Endothelial cell of umbilical vein (primary cell): ENCODE data around the gene TRIM14. TPM values are rescaled to one million over a fixed set of nuclear protein-coding genes. Genes with fewer than 3 reads are reported as not detected.
"Not testable (repeated sequence)": the region's sequence is repeated elsewhere in the genome, so short reads cannot be mapped to it uniquely, and the experiment has no call there.

Source experiments
- BruUV-seq: library from RNA; stranded (reverse); fragments of 400-500 nt; replicated peaks from 2 replicates; lab custom pipeline; 2021; lab: Mats Ljungman, UMichigan
- CTCF ChIA-PET: fragments of 300-600, 350-600 bp; sonication (Branson Sonifier 250); formaldehyde crosslinking; loops from one replicate; lab custom pipeline; 2021; ENCODE audit warnings: antibody characterized with exemption, inconsistent platforms; lab: Charles Lee
- POLR2A ChIA-PET: fragments of 300-600, 350-600 bp; sonication (Branson Sonifier 250); formaldehyde crosslinking; loops from one replicate; lab custom pipeline; 2021; ENCODE audit warnings: antibody characterized with exemption, inconsistent platforms; lab: Charles Lee
- DNase-seq: peaks from one replicate; pipeline ENCODE4 v3.0.0-alpha.2; 2011; ENCODE audit warnings: low read depth, low spot score
- FAIRE-seq: peaks from 2 replicates; lab custom pipeline; 2011; peaks lifted over from hg19 to GRCh38; lab: Jason Lieb, UNC
- H2AFZ ChIP-seq: 2 replicates; pipeline ENCODE4 v1.6.0; 2012; ENCODE audit warnings: low read depth, low read length, control low read depth, inconsistent platforms
- H3K27ac ChIP-seq: 2 replicates; pipeline ENCODE4 v1.5.1; 2011; ENCODE audit warnings: low read depth, mild to moderate bottlenecking, control low read depth, low read length, moderate library complexity; ENCODE audit not compliant: insufficient read depth
- H3K27me3 ChIP-seq, 2 experiments: 2 replicates each; pipeline versions ENCODE4 v1.6.0 to v1.6.1; 2011; ENCODE audit warnings: low read length in 2 of 2, mixed read lengths in 1 of 2; ENCODE audit not compliant: control insufficient read depth in 2 of 2, insufficient read depth in 2 of 2
- H3K36me3 ChIP-seq, 2 experiments: 2 replicates in 1 of 2; 3 replicates in 1 of 2; pipeline ENCODE4 v1.5.1; 2011; ENCODE audit warnings: low read length in 2 of 2, mild to moderate bottlenecking in 1 of 2, moderate library complexity in 1 of 2; ENCODE audit not compliant: control insufficient read depth in 2 of 2, insufficient read depth in 2 of 2; ENCODE audit errors: extremely low read depth in 1 of 2
- H3K4me1 ChIP-seq: 3 replicates; pipeline ENCODE4 v1.5.1; 2011; ENCODE audit warnings: mild to moderate bottlenecking, low read length; ENCODE audit not compliant: control insufficient read depth, insufficient read depth; ENCODE audit errors: extremely low read depth
- H3K4me2 ChIP-seq: 2 replicates; pipeline ENCODE4 v1.6.1; 2011; ENCODE audit warnings: low read length, control low read depth, mixed read lengths; ENCODE audit not compliant: insufficient read depth
- H3K4me3 ChIP-seq, 3 experiments: fragments of 200-600 bp in 1 of 3; sonication (generic), shearing (Covaris generic) in 1 of 3; replicated peaks in 1 of 3; 2 replicates each; pipeline ENCODE4 v1.5.1; 2011 to 2016; ENCODE audit warnings: control low read depth in 3 of 3, low read length in 3 of 3, mild to moderate bottlenecking in 2 of 3, inconsistent platforms in 1 of 3, low read depth in 1 of 3, moderate library complexity in 1 of 3; ENCODE audit not compliant: insufficient read depth in 1 of 3
- H3K79me2 ChIP-seq: 2 replicates; pipeline ENCODE4 v1.6.0; 2012; ENCODE audit warnings: low read length, inconsistent platforms; ENCODE audit not compliant: control insufficient read depth, insufficient read depth
- H3K9ac ChIP-seq: replicated peaks from 2 replicates; pipeline ENCODE3; 2011; ENCODE audit warnings: low read length, control low read depth; ENCODE audit not compliant: insufficient read depth; ENCODE audit errors: extremely low read depth
- H3K9me1 ChIP-seq: replicated peaks from 3 replicates; pipeline ENCODE4 v1.6.0; 2011; ENCODE audit warnings: mild to moderate bottlenecking, low read length; ENCODE audit not compliant: control insufficient read depth, insufficient read depth; ENCODE audit errors: extremely low read depth
- H3K9me3 ChIP-seq: replicated peaks from 2 replicates; pipeline ENCODE4 v1.5.1; 2012; ENCODE audit warnings: low read length, inconsistent platforms; ENCODE audit not compliant: control insufficient read depth, insufficient read depth
- H4K20me1 ChIP-seq: replicated peaks from 2 replicates; pipeline ENCODE3; 2011; ENCODE audit warnings: mild to moderate bottlenecking, low read length; ENCODE audit not compliant: control insufficient read depth, insufficient read depth; ENCODE audit errors: extremely low read depth
- EZH2 ChIP-seq: IDR thresholded peaks from 2 replicates; pipeline ENCODE4 v1.6.1; 2012; ENCODE audit warnings: borderline replicate concordance, low read depth, mild to moderate bottlenecking, moderate library complexity, low read length, inconsistent platforms; ENCODE audit not compliant: severe bottlenecking
- FOS ChIP-seq: IDR thresholded peaks from 2 replicates; pipeline ENCODE4 v1.6.1; 2011; ENCODE audit warnings: mild to moderate bottlenecking, low read length, moderate library complexity, borderline replicate concordance; ENCODE audit not compliant: insufficient read depth
- GATA2 ChIP-seq: IDR thresholded peaks from 2 replicates; pipeline ENCODE4 v1.7.0; 2011; ENCODE audit warnings: low read depth, mild to moderate bottlenecking, moderate library complexity, mixed read lengths, low read length; ENCODE audit not compliant: insufficient read length, insufficient read depth
- JUN ChIP-seq: IDR thresholded peaks from 2 replicates; pipeline ENCODE4 v1.6.1; 2011; ENCODE audit warnings: borderline replicate concordance, low read depth; ENCODE audit not compliant: insufficient read length, insufficient read depth
- MAX ChIP-seq: IDR thresholded peaks from 2 replicates; pipeline ENCODE4 v1.6.1; 2011; ENCODE audit not compliant: insufficient read depth, insufficient read length
- MYC ChIP-seq: IDR thresholded peaks from one replicate; pipeline ENCODE4 v1.6.1; 2011; ENCODE audit warnings: mild to moderate bottlenecking, low read depth, low read length
- POLR2A ChIP-seq: IDR thresholded peaks from 2 replicates; pipeline ENCODE4 v1.6.1; 2012; ENCODE audit warnings: low read depth, mild to moderate bottlenecking, control low read depth, low read length
- POLR2AphosphoS5 ChIP-seq: IDR thresholded peaks from 2 replicates; pipeline ENCODE4 v1.6.1; 2012; ENCODE audit warnings: low read depth, mild to moderate bottlenecking, control low read depth, low read length, moderate library complexity; ENCODE audit not compliant: insufficient read depth
- dilution Hi-C: fragments of 300-500 bp; cut with MboI; formaldehyde crosslinking; loops from one replicate; pipeline ENCODE4 v1.15.0; 2019; ENCODE audit warnings: low sequenced_read_pairs; ENCODE audit not compliant: extremely low pct_ligation_motif_present
- intact Hi-C: fragments of 100-400 bp; cut with micrococcal nuclease; formaldehyde crosslinking; loops from one replicate; pipeline ENCODE4 v1.10.0; 2022
- polyA plus RNA-seq, 4 experiments: library from polyadenylated mRNA; depleted of rRNA in 3 of 4; stranded (reverse) in 3 of 4; unstranded in 1 of 4; fragments of >200 nt; gene quantifications; 2 replicates each; pipeline versions ENCODE4 v1.2.1 to v1.2.3, GENCODE V29; 2011 to 2012; ENCODE audit warnings: missing spikeins in 1 of 4
- total RNA-seq: library from RNA; stranded (reverse); gene quantifications from 2 replicates; pipeline ENCODE4 v1.2.3, GENCODE V29; 2021
- TF ChIP-seq, protein P1 (sequence below), 2 donors: IDR thresholded peaks; 1 replicate in 1 of 2; 2 replicates in 1 of 2; pipeline ENCODE4 v1.5.1; 2011; ENCODE audit warnings: low read length in 2 of 2, mild to moderate bottlenecking in 2 of 2, moderate library complexity in 2 of 2, control low read depth in 1 of 2, inconsistent platforms in 1 of 2, low read depth in 1 of 2; ENCODE audit not compliant: insufficient read depth in 1 of 2; ENCODE audit errors: extremely low read depth in 1 of 2

Gene TRIM14
- total and polyA plus RNA-seq, 2 donors (not counting 3 experiments of a cell fraction or from before 2014, with no cell fraction given) = 4.8 to 10.7 TPM

- no peak overlapping the region for H3K4me2 ChIP-seq
- DNase-seq = no peak
These were observed 27.0 kb downstream of the TRIM14 start for GRCh38 chr9:98091735-98092612.

DNA sequence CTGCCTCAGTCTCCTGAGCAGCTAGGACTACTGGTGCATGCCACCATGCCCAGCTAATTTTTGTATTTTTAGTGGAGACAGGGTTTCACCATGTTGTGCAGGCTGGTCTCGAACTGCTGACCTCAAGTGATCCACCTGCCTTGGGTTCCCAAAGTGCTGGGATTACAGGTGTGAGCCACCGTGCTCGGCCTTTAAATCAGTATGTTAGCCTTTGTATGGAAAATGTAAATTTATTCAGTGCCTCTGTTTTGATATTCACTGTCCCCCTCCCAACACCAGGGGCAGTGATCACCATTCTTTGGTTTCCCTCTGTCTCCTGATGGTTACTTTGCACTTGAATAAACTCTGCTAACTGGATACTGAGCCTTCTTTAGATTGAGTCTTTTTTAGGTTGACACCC is 28.3 kb downstream of the TRIM14 start:
- H3K27ac ChIP-seq, FAIRE-seq, H3K9me3 ChIP-seq, DNase-seq, dilution Hi-C loops, H4K20me1 ChIP-seq, H3K79me2 ChIP-seq, POLR2A ChIA-PET, H3K4me3 ChIP-seq, H3K36me3 ChIP-seq, H3K9ac ChIP-seq, H3K4me2 ChIP-seq, H3K27me3 ChIP-seq, BruUV-seq, intact Hi-C loops, H3K9me1 ChIP-seq, H2AFZ ChIP-seq, H3K4me1 ChIP-seq: not testable (repeated sequence)
- CTCF ChIA-PET = interaction anchor here (0.7 to 1.7 kb wide), 3 partner anchors 25 to 173 kb away, joined by 3 to 4 read pairs (median 3); partner anchors contain the start of gene ANP32B

More at GRCh38 chr9:98091735-98092612, 27.0 kb downstream of the TRIM14 start:
- no peaks in the 10 kb centered on the region for H3K27me3 ChIP-seq
- POLR2A ChIA-PET = no interaction called here
- intact Hi-C loops = no loop called here
- TF ChIP-seq MYC (no peak), POLR2AphosphoS5 (no peak), FOS (no peak), POLR2A (no peak), MAX (no peak), GATA2 (no peak), JUN (no peak), EZH2 (no peak)
- TF ChIP-seq, protein P1, sequence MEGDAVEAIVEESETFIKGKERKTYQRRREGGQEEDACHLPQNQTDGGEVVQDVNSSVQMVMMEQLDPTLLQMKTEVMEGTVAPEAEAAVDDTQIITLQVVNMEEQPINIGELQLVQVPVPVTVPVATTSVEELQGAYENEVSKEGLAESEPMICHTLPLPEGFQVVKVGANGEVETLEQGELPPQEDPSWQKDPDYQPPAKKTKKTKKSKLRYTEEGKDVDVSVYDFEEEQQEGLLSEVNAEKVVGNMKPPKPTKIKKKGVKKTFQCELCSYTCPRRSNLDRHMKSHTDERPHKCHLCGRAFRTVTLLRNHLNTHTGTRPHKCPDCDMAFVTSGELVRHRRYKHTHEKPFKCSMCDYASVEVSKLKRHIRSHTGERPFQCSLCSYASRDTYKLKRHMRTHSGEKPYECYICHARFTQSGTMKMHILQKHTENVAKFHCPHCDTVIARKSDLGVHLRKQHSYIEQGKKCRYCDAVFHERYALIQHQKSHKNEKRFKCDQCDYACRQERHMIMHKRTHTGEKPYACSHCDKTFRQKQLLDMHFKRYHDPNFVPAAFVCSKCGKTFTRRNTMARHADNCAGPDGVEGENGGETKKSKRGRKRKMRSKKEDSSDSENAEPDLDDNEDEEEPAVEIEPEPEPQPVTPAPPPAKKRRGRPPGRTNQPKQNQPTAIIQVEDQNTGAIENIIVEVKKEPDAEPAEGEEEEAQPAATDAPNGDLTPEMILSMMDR (IDR thresholded peaks at IDR 0.05; ENCODE audit: extremely low read depth in 1 of 2, insufficient read depth in 1 of 2, low read depth in 1 of 2, low read length in 2 of 2) = no peak
- peaks cover 3% of the 10 kb centered on the region for H3K4me1 ChIP-seq
- FAIRE-seq = no peak
- CTCF ChIA-PET = interaction anchor here (1.2 to 2.0 kb wide), 2 partner anchors 18 to 22 kb away, joined by 3 to 6 read pairs; no protein-coding TSS in a partner anchor
- H3K9ac ChIP-seq = no peak overlapping the region
- H3K79me2 ChIP-seq = no peaks in the 10 kb centered on the region
- no peaks in the 10 kb centered on the region for H3K9me1 ChIP-seq
- no peaks in the 10 kb centered on the region for H3K36me3 ChIP-seq
- H2AFZ ChIP-seq = no peak overlapping the region
- dilution Hi-C loops = no loop called here
- H3K4me3 ChIP-seq = no peak overlapping the region
- BruUV-seq = no TSS peak
- H3K27ac ChIP-seq = no peak overlapping the region
- no peaks in the 10 kb centered on the region for H4K20me1 ChIP-seq
- H3K9me3 ChIP-seq = no peaks in the 10 kb centered on the region
